DMS114 treated with DMSO at 0.1 percent for 48 hours (cell line): ENCODE measurements around the gene ARHGEF1.

Experiments
- DNase-seq: peaks from one replicate; lab custom pipeline; 2025; ENCODE audit not compliant: unreplicated experiment; lab: John Stamatoyannopoulos, UW

ARHGEF1 gene

DNA sequence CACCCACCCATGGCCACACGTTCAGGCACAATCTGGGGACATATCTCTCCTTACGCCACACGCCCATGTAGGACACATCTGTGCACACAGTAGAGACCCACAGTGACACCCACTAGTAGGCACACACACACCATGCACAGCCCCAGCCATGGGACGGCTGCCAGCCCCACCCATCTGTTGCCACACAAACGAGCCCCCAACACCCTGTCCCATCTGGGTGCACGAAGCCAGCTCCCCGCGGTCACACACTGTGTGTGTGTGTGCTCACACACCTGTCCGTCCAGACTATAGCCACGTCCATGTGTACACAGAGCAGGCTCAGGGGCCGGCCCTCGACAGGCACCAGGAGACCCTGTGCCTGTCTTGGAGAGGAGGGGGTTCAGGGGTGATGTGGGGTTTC, 34.7 kb downstream of the ARHGEF1 start:
- DNase-seq = no peak

DNA sequence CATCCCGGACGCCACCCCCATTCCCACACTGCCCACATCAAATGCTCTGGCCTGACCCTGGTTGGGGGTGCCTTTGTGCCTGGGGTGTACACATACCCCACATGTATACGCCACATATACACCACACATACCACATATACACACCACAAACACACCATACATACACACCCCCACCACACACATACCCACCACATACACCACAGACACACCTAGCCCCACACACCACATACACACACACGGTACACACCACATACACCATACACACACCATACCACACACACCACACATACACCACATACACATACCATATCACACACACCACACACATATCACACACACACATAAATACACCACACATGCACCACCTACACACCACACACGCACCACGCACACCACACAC, 35.1 kb downstream of the ARHGEF1 start:
- DNase-seq = no peak

GRCh38 chr19:41918653-41919244, 35.8 kb downstream of the ARHGEF1 start:
- no peak for DNase-seq

DNA sequence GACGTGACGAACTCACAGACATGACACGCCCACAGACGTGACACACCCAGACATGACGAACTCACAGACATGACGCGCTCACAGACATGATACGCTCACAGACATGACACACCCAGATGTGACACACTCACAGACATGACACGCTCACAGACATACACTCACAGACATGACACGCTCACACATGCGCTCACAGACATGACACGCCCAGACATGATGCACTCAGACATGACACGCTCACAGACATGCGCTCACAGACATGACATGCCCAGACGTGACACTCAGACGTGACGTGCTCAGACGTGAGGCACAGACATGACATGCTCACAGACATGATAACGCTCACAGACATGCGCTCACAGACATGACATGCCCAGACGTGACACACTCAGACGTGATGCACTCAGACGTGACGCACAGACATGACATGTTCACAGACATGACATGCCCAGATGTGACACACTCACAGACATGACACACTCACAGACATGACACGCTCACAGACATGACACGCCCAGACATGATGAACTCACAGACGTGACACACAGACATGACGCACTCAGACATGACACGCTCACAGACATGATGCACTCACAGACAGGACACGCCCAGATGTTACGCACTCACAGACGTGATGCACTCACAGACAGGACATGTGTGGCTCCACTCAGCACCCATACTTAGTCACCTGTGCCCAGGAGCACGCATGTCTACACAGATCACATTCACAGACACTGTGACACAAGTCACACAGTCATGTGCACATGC, 37.1 kb downstream of the ARHGEF1 start:
- no peak for DNase-seq

GRCh38 chr19:41920882-41921576, 38.0 kb downstream of the ARHGEF1 start:
- no peak for DNase-seq

- DNase-seq = no peak
Observed at GRCh38 chr19:41921577-41922576, 38.9 kb downstream of the ARHGEF1 start.

DNA sequence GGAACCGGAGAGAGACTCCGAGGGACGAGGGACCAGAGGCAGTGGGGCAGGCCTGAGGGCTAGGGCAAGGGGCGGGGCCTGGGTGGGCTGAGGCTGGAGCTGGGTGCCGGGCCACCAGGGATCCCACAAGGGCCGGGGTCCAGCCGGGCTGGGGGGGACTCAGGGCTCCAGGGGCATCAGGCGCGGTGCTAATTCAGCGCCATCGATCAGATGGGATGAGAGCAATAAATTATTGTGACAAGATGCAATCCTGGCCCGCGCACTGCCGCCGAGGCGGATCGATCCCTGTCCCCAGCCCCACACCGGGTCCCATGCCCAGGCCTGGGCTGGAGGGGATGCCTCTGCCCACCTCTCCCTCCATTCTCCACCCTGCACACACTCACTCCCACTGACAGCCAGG, 39.6 kb downstream of the ARHGEF1 start:
- no peak for DNase-seq

- no peak for DNase-seq
Observed at GRCh38 chr19:41923045-41923788, 40.2 kb downstream of the ARHGEF1 start.

GRCh38 chr19:41924151-41925145, 41.5 kb downstream of the ARHGEF1 start:
- no peak for DNase-seq

- no peak for DNase-seq
Observed at GRCh38 chr19:41925208-41926003, 42.4 kb downstream of the ARHGEF1 start.

DNA sequence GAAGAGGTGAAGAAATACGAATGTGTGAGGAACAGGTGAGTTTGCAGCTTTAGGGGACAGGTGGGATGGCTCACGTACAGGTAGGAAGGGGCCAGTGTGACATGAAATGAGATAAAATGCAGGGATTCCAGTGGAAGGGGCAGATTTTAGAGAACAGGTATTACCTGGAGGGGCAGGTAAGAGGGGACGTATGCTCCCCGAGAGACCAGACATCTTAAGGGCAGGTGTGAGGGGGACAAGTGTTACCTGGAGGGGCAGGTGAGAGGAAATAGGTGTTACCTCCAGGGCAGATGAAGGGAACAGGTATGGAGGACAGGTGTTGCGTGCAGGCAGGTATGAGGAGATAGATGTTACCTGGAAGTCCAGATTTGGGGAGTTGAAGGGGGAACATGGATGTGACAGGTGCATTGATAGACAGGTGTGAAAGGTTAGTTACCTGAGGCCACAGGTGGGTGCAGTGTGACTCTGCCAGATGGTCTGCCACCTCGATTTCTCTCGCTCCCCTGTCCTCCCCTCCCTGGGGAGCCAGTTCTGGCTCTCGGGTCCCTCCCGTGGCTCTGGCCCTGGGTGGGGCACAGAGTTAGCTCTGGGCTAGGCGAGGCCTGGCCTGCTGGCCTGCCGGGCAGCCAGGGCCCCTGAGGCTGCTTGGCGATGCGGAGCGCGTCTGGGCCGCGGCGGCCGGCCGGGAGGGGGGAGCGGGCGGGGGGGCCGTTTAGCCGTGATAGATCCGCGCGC, 43.2 kb downstream of the ARHGEF1 start:
- DNase-seq = no peak

GRCh38 chr19:41926763-41927496, 43.9 kb downstream of the ARHGEF1 start:
- DNase-seq = no peak

- no peak for DNase-seq
Observed at GRCh38 chr19:41927497-41928192, 44.7 kb downstream of the ARHGEF1 start.

GRCh38 chr19:41928221-41928683, 45.3 kb downstream of the ARHGEF1 start, which contains the start of gene ERFL:
TSS of gene ERFL (minus strand) at chr19:41928449. CDS start at chr19:41912919, 15,530 bp downstream.
- DNase-seq = no peak

DNA sequence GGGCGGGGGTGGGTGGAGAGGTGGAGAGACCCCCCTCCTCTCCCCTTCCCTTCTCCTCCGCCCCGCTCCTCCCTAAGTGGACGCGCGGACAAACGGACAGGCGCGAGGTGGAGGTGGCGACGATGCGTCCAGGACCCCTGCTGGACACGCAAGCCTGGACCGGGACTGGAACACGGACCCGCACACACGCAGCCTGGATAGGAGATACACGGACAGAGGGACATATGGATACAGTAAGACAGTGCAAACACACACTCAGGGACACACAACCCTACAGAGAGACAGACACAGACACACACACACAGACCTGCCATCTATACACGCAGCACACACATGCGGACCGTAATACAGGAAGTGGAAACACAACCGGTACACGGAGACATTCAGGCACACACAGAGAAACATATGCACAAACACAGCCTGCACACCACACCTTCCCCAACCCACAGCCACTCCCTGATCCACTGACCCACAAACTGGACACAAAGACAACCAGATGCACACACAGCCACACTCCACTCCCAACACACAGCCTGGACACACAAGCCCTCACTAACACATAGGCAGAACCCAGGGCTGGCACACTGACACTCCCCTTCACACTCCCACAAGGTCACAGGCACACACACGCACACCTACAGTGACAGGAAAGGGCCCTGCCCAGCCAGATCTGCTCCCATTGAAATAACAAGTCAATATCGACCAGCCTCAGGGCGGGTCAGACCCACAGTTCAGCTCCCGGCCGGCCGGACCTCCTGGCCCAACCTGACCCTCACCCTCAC, 46.0 kb downstream of the ARHGEF1 start:
- no peak for DNase-seq
